Neural progenitor cell (in vitro differentiated cells): ENCODE measurements around the gene CCDC102A. TPM values are rescaled to one million over a fixed set of nuclear protein-coding genes. Genes with fewer than 3 reads are reported as not detected.
A peak's percentile ranks its signal among the peaks of the same experiment; 100 is the strongest.

Experiments
- DNase-seq: peaks from one replicate; pipeline ENCODE4 v3.0.0-alpha.2; 2016; ENCODE audit warnings: low spot score
- H2AFZ ChIP-seq: fragments of 200-600 bp; sonication (generic); replicated peaks from 2 replicates; pipeline ENCODE4 v1.6.1; 2016; ENCODE audit warnings: antibody characterized with exemption
- H3F3A ChIP-seq: fragments of 200-600 bp; sonication (generic); 2 replicates; pipeline ENCODE4 v1.6.1; 2016; ENCODE audit warnings: antibody characterized with exemption, low read depth
- H3K27ac ChIP-seq: fragments of 200-600 bp; sonication (generic); 2 replicates; pipeline ENCODE4 v1.5.1; 2016; ENCODE audit warnings: mild to moderate bottlenecking
- H3K27me3 ChIP-seq: fragments of 200-600 bp; sonication (generic); 2 replicates; pipeline ENCODE4 v1.6.1; 2016; ENCODE audit warnings: mild to moderate bottlenecking, moderate library complexity
- H3K36me3 ChIP-seq: fragments of 200-600 bp; sonication (generic); 2 replicates; pipeline ENCODE4 v1.5.1; 2016
- H3K4me1 ChIP-seq: fragments of 200-600 bp; sonication (generic); 2 replicates; pipeline ENCODE4 v1.6.1; 2016; ENCODE audit warnings: mixed run types
- H3K4me2 ChIP-seq: fragments of 200-600 bp; sonication (generic); 2 replicates; pipeline ENCODE4 v1.6.1; 2016
- H3K4me3 ChIP-seq: fragments of 200-600 bp; sonication (generic); 2 replicates; pipeline ENCODE4 v1.5.1; 2016
- H3K79me2 ChIP-seq: fragments of 200-600 bp; sonication (generic); 2 replicates; pipeline ENCODE4 v1.6.1; 2016; ENCODE audit warnings: low read depth
- H3K9ac ChIP-seq: fragments of 200-600 bp; sonication (generic); 2 replicates; pipeline ENCODE4 v1.6.1; 2016
- H3K9me3 ChIP-seq: fragments of 200-600 bp; sonication (generic); 2 replicates; pipeline ENCODE4 v1.5.1; 2016; ENCODE audit warnings: low read depth
- H4K20me1 ChIP-seq: fragments of 200-600 bp; sonication (generic); 2 replicates; pipeline ENCODE4 v1.6.1; 2016; ENCODE audit warnings: low read depth
- H3K27ac Mint-ChIP-seq: 3 replicates; pipeline ENCODE4 v1.8.0; 2021; ENCODE audit warnings: mixed read lengths
- H3K27me3 Mint-ChIP-seq: 2 replicates; pipeline ENCODE4 v1.8.0; 2022; ENCODE audit warnings: low read depth, mild to moderate bottlenecking, inconsistent platforms, moderate library complexity, mixed read lengths; ENCODE audit not compliant: insufficient read depth
- H3K36me3 Mint-ChIP-seq: 3 replicates; pipeline ENCODE4 v1.8.0; 2021; ENCODE audit warnings: mixed read lengths
- H3K4me1 Mint-ChIP-seq: 3 replicates; pipeline ENCODE4 v1.8.0; 2021; ENCODE audit warnings: mixed read lengths
- H3K4me3 Mint-ChIP-seq: 3 replicates; pipeline ENCODE4 v1.8.0; 2021; ENCODE audit warnings: mild to moderate bottlenecking, moderate library complexity, mixed read lengths
- H3K9me3 Mint-ChIP-seq: 3 replicates; pipeline ENCODE4 v1.8.0; 2020; ENCODE audit warnings: mixed read lengths
- EZH2 ChIP-seq: fragments of 200-600 bp; sonication (generic); IDR thresholded peaks from 2 replicates; pipeline ENCODE4 v1.6.1; 2017; ENCODE audit warnings: antibody characterized with exemption, mild to moderate bottlenecking, moderate library complexity
- EZH2phosphoT487 ChIP-seq: fragments of 200-600 bp; sonication (generic); IDR thresholded peaks from 2 replicates; pipeline ENCODE4 v1.6.1; 2017; ENCODE audit warnings: antibody characterized with exemption
- total RNA-seq: library from RNA; depleted of rRNA; stranded (reverse); fragments of >200 nt; gene quantifications from 2 replicates; pipeline ENCODE4 v1.2.3, GENCODE V29; 2015; ENCODE audit warnings: low replicate concordance
- TF ChIP-seq, protein P1 (sequence below): fragments of 200-600 bp; sonication (generic); IDR thresholded peaks from 2 replicates; pipeline ENCODE4 v1.5.1; 2017; ENCODE audit warnings: antibody characterized with exemption, mild to moderate bottlenecking

Gene CCDC102A
- total RNA-seq, 1 donor from 2014 or later: 3.9 TPM

DNA sequence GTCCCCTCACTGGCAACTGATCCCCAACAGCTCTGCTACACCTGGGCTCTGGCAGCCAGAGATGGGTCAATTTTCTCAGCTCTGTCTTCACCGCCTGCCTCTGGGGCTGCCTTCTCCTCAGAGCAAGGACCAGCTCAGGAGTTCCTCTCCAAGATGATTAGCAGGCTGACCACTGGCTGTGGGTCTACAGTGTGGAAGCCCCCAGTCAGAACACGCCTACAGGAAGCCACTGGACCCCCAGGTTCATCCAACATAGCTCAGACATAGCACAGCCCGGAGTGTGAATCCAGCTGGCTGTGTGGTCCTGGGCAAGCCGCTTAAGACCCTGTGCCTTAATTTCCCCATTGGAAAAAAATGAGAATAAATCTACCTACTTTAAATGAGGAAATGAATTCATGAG, 55.0 kb downstream of the CCDC102A start:
- no peaks in the 10 kb centered on the region for H3K36me3 ChIP-seq
- no peak overlapping the region for H2AFZ ChIP-seq
- H3F3A ChIP-seq: peaks cover 8% of the 10 kb centered on the region
- no peaks in the 10 kb centered on the region for H3K79me2 ChIP-seq
- no peak overlapping the region for H3K4me3 ChIP-seq
- Mint-ChIP-seq H3K36me3 (no peaks in the 10 kb centered on the region), H3K4me3 (peak overlapping the region; percentile 60), H3K27me3 (peaks cover 7% of the 10 kb centered on the region), H3K9me3 (no peaks in the 10 kb centered on the region), H3K4me1 (peaks cover 46% of the 10 kb centered on the region), H3K27ac (no peak overlapping the region)
- TF ChIP-seq, protein P1, sequence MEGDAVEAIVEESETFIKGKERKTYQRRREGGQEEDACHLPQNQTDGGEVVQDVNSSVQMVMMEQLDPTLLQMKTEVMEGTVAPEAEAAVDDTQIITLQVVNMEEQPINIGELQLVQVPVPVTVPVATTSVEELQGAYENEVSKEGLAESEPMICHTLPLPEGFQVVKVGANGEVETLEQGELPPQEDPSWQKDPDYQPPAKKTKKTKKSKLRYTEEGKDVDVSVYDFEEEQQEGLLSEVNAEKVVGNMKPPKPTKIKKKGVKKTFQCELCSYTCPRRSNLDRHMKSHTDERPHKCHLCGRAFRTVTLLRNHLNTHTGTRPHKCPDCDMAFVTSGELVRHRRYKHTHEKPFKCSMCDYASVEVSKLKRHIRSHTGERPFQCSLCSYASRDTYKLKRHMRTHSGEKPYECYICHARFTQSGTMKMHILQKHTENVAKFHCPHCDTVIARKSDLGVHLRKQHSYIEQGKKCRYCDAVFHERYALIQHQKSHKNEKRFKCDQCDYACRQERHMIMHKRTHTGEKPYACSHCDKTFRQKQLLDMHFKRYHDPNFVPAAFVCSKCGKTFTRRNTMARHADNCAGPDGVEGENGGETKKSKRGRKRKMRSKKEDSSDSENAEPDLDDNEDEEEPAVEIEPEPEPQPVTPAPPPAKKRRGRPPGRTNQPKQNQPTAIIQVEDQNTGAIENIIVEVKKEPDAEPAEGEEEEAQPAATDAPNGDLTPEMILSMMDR: no peak
- no peak for TF ChIP-seq EZH2phosphoT487
- no peak for TF ChIP-seq EZH2
- H4K20me1 ChIP-seq: peaks cover 3% of the 10 kb centered on the region
- no peak overlapping the region for H3K4me2 ChIP-seq
- H3K4me1 ChIP-seq: peaks cover 39% of the 10 kb centered on the region
- peaks cover 22% of the 10 kb centered on the region for H3K27me3 ChIP-seq
- no peaks in the 10 kb centered on the region for H3K9me3 ChIP-seq
- H3K27ac ChIP-seq: no peak overlapping the region
- DNase-seq: no peak
- H3K9ac ChIP-seq: no peak overlapping the region

DNA sequence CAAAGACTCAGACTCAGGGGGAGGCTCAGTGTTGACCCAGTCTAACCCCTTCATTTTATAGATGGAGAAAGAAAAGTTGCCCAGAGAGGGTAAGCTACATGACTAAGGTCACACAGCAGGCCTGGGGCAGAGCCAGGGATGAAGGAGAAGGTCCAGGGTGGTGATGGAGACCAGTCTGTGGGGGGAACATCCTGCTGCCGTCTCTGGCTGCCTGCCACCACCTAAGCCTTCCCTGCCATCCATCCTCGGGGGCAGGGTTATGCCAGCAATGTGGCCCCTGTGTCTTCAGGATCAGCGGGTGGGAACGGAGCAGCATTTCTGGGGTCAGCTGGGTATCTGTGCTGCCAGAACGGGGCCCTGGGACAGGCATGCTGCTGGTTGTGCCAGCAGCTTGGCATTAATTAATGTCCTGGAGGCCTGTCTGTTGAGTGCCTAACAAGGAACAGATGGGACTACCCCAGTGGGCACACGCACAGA, 55.6 kb downstream of the CCDC102A start:
- DNase-seq: no peak
- Histone ChIP-seq H3K4me2 (no peak overlapping the region), H3F3A (peaks cover 13% of the 10 kb centered on the region), H3K27ac (no peak overlapping the region), H3K27me3 (peaks cover 20% of the 10 kb centered on the region), H3K36me3 (no peaks in the 10 kb centered on the region), H2AFZ (no peak overlapping the region), H3K79me2 (no peaks in the 10 kb centered on the region), H3K4me1 (peaks cover 44% of the 10 kb centered on the region), H3K9me3 (no peaks in the 10 kb centered on the region), H4K20me1 (peaks cover 7% of the 10 kb centered on the region), H3K9ac (no peak overlapping the region), H3K4me3 (no peak overlapping the region)
- Mint-ChIP-seq H3K4me3 (no peak overlapping the region), H3K27me3 (peaks cover 7% of the 10 kb centered on the region), H3K9me3 (no peaks in the 10 kb centered on the region), H3K27ac (no peak overlapping the region), H3K4me1 (peaks cover 47% of the 10 kb centered on the region), H3K36me3 (no peaks in the 10 kb centered on the region)
- no peak for TF ChIP-seq EZH2
- TF ChIP-seq, protein P1: no peak
- TF ChIP-seq EZH2phosphoT487: no peak

DNA sequence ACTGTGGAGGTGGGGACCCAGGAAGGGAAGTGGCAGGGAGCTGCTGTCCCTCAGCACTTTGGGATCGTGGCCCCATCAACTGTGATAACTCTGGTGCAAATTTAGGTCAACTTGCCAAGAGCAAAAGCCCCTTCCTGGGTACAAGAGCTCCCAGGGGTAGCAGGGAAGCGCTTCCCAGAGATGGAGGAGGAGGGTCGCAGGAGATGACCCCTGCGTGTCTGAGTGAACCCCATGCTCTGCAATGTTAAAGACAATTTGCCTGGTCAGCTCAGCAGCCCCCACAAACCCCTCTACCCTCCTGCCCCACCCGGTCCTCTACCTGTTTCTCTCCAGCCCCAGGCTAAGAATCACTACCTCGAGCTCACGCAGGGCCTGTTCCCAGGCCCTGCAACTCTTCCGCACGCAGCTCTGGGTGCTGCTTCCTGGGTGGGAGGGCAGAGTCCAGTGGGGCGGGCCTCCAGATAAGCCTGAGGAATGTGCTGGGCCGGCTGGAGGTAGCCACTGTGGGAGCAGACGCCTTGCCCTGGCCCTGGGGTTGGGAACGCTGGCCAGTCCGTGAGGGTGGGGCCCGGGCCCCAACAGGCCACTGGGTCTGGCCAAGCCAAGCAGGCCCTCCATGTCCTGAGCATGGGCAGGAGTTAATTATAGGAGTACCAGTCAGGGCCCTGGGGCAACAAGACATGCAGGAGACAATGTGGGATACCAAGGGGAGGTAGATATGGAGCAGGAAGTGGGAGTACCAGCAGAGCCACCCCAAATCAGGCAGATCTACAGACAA, 56.2 kb downstream of the CCDC102A start:
- H3K36me3 Mint-ChIP-seq: no peaks in the 10 kb centered on the region
- Histone ChIP-seq H3K27ac (no peak overlapping the region), H3K36me3 (no peaks in the 10 kb centered on the region), H3K4me2 (peak overlapping the region; percentile 73), H2AFZ (peak overlapping the region; percentile 12), H3K9me3 (no peaks in the 10 kb centered on the region), H3K4me3 (peak overlapping the region; percentile 41), H3K27me3 (peaks cover 13% of the 10 kb centered on the region), H3K4me1 (peaks cover 44% of the 10 kb centered on the region), H3K79me2 (no peaks in the 10 kb centered on the region), H4K20me1 (peaks cover 7% of the 10 kb centered on the region), H3F3A (peaks cover 13% of the 10 kb centered on the region), H3K9ac (no peak overlapping the region)
- DNase-seq: no peak
- H3K9me3 Mint-ChIP-seq: no peaks in the 10 kb centered on the region
- peaks cover 7% of the 10 kb centered on the region for H3K27me3 Mint-ChIP-seq
- H3K27ac Mint-ChIP-seq: no peak overlapping the region
- H3K4me1 Mint-ChIP-seq: peaks cover 43% of the 10 kb centered on the region
- H3K4me3 Mint-ChIP-seq: peak overlapping the region; percentile 94
- no peak for TF ChIP-seq EZH2
- TF ChIP-seq, protein P1: no peak
- no peak for TF ChIP-seq EZH2phosphoT487
